ENCODE data around the gene CIZ1.
A peak's percentile ranks its signal among the peaks of the same experiment; 100 is the strongest.

CIZ1 gene

GRCh38 chr9:128214571-128215490 is 23.5 kb upstream of the CIZ1 start:
- no peak for DNase-seq

DNA sequence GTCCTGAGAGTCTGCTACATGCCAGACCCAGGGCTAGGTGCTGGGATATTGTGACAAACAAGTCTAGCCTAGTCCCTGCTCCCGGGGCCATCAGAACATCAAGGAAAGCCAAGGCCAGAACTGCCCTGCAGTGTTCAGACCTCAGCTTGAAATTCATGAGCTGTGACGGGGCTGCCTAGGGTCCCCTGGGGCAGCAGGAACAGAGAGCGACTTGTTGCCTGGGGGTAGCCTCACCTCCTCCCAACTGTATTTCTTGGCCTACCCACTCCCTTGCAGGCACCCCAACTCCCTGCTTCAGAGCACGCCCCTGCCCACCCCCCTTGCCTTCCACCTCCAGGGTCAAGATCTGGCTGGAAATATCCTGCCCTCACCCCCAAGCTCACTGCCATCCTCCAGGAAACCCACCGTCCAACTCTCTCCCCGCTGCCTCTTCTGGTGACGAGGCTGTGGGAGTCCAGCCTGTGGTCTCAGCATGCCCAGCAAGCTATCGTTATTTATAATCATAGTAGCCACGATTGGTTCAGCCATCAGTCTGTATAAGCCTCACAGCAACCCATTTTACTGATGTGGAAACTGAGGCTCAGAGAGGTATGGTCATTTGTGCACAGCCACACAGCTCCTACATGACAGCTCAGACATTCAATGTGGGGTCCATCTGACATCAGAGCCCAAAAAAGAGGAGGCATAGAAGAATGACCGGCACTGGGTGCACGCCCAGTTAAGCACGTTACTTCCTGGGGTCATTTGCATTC is 22.6 kb upstream of the CIZ1 start:
- no peak for DNase-seq

- DNase-seq = no peak
Observed at GRCh38 chr9:128211981-128212281, 20.6 kb upstream of the CIZ1 start.

GRCh38 chr9:128211186-128211980 is 20.0 kb upstream of the CIZ1 start:
- no peak for DNase-seq

GRCh38 chr9:128208946-128209669 is 17.7 kb upstream of the CIZ1 start:
- no peak for DNase-seq

GRCh38 chr9:128208386-128208785 is 17.0 kb upstream of the CIZ1 start:
- no peak for DNase-seq

GRCh38 chr9:128206916-128207910 is 15.8 kb upstream of the CIZ1 start:
- no peak for DNase-seq

DNA sequence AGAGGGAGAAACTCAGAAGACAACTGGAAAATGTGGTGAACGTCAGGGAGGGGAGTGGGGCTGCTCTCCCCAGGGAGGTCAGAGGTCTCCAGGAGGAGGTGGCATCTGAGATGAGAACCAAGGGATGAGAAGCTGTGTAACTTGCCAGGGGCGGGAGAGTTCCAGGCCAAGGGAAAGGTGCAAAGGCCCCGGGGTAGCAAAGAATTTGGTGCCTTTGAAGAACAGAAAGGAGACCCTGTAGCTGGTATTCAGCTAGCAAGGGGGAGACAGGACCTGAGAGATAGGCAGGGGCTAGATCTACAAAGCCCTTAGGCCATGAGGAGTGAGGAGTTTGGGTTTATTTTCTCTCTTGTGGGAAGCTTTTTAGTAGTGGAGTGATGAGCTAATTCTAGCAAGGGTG is 15.1 kb upstream of the CIZ1 start:
- no peak for DNase-seq

GRCh38 chr9:128205296-128205944 is 14.0 kb upstream of the CIZ1 start:
- DNase-seq = no peak

- no peak for DNase-seq
Observed at GRCh38 chr9:128204858-128205257, 13.5 kb upstream of the CIZ1 start.

GRCh38 chr9:128203707-128204551 is 12.6 kb upstream of the CIZ1 start:
- DNase-seq = no peak

DNA sequence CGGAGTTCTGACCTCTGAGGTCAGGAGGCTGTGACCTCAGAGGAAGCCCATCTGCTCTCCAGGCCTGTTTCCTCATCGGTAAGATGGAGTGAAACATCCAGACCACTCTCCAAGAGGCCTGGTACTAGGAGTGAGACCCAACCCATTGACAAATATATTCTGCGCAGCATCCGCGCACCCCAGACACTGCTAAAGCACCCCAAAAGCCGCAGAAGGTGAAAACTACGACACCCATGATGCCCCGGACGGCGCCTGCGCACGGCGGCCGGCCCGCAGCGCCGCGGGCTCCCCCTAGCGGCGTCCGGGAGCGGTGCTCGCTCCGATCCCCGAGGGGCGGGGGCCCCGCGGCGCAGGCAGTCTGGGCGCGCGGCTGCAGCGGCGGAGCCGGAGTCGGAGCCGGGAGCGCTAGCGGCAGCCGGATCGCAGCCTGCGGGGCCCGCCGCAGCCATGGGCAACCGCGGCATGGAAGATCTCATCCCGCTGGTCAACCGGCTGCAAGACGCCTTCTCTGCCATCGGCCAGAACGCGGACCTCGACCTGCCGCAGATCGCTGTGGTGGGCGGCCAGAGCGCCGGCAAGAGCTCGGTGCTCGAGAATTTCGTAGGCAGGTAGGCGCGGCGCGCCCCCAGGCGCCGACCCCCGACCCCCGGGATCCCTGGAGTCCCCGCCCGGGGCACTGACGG is 11.8 kb upstream of the CIZ1 start, which contains the start of gene DNM1:
Gene DNM1, plus strand, starts transcription at position 356 of the 683 bp plus-strand sequence. Its CDS starts 92 bp downstream, at position 448.
- peak; percentile 36 to 62 (median 52) for DNase-seq

- no peak for DNase-seq
Observed at GRCh38 chr9:128202648-128203023, 11.3 kb upstream of the CIZ1 start.

- DNase-seq = no peak
Observed at GRCh38 chr9:128201441-128202369, 10.3 kb upstream of the CIZ1 start.

DNA sequence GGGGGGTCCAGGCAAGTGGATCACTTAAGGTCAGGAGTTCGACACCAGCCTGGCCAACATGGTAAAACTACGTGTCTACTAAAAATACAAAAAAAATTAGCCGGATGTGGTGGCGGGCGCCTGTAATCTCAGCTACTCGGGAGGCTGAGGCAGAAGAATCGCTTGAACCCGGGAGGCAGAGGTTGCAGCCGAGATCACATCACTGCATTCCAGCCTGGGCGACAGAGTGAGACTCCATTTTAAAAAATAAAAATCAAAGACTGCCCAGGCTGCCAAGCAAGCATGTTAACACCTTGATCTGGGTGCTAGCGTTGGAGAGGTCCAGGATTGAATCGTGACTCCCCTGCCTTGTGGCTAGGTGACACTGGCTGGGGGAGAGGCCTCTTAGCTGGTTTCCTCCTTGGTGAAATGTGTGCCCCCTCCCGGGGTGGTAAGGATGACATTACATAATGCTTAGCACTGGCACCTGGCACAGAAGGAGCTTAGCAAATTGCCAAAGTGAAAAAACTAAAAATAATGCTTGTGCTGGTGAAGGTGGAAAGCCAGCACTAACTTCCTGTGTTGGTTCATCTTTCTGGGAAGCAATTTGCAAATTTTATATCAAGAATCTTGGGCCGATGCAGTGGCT is 2.2 kb upstream of the CIZ1 start:
- DNase-seq = no peak

DNA sequence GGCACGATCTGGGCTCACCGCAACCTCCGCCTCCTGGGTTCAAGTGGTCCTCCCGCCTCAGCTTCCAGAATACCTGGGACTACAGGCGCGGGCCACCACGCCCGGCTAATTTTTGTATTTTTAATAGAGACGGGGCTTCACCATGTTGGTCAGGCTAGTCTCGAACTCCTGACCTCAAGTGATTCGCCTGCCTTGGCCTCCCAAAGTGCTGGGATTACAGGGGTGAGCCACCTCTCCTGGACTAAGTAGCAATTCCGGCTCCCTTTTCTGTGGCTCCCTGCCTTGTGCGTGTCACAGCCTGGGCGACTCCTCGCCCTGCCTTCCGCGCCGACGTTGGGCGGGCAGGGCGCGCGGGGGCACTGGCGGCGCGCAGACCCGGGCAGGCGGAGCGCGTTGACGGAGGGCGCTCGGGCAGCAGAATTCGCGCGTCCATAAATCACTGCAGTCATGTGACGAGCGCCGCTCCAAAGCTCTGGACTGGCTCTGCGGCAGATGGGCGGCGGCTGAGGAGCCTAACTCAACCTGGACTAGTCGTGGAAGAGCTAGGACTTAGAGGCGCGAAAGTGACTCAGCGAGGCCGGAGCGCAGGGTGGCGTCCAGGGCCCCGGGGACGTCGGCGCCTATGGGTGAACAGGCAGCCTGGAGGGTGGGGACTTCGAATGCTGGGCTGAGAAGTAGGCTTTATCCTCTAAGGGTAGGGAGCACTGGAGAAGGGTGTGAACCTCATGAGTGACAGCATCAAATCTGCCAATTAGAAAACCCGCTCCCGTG is 1.4 kb upstream of the CIZ1 start:
- peak in 1 of 4 experiments; percentile 35 for DNase-seq
